Liver (tissue), 9 donors: ENCODE results near the gene CHD9NB. TPM values are rescaled to one million over a fixed set of nuclear protein-coding genes. Genes with fewer than 3 reads are reported as not detected.

Experiments
- DNase-seq: peaks from one replicate; pipeline ENCODE4 v3.0.0-alpha.2; 2017; ENCODE audit warnings: low spot score
- H3K27ac ChIP-seq, 2 donors: one replicate each; pipeline ENCODE4 v1.7.0; 2013; ENCODE audit warnings: inconsistent platforms in 2 of 2, low read length in 2 of 2, control low read depth in 1 of 2, low read depth in 1 of 2, mild to moderate bottlenecking in 1 of 2
- H3K27me3 ChIP-seq, 4 donors: one replicate each; pipeline versions ENCODE4 v1.6.1 to v1.7.0; 2013; ENCODE audit warnings: low read length in 3 of 4, inconsistent platforms in 1 of 4, mild to moderate bottlenecking in 1 of 4, moderate library complexity in 1 of 4; ENCODE audit not compliant: control insufficient read depth in 4 of 4, insufficient read depth in 4 of 4
- H3K36me3 ChIP-seq, 4 donors: one replicate each; pipeline versions ENCODE4 v1.6.1 to v1.7.0; 2013; ENCODE audit warnings: low read length in 3 of 4, mild to moderate bottlenecking in 3 of 4, low read depth in 1 of 4, moderate library complexity in 1 of 4; ENCODE audit not compliant: control insufficient read depth in 4 of 4, insufficient read depth in 3 of 4
- H3K4me1 ChIP-seq, 4 donors: one replicate each; pipeline versions ENCODE4 v1.6.1 to v1.7.0; 2013; ENCODE audit warnings: low read length in 3 of 4, mild to moderate bottlenecking in 3 of 4, moderate library complexity in 1 of 4; ENCODE audit not compliant: control insufficient read depth in 4 of 4, insufficient read depth in 4 of 4
- H3K4me3 ChIP-seq, 3 donors: one replicate each; pipeline versions ENCODE4 v1.6.1 to v1.7.0; 2013; ENCODE audit warnings: low read length in 3 of 3, control low read depth in 1 of 3, low read depth in 1 of 3, mild to moderate bottlenecking in 1 of 3
- H3K9ac ChIP-seq, 2 donors: one replicate each; pipeline ENCODE4 v1.7.0; 2013; ENCODE audit warnings: low read length in 2 of 2, mild to moderate bottlenecking in 2 of 2, moderate library complexity in 2 of 2, control low read depth in 1 of 2, low read depth in 1 of 2
- H3K9me3 ChIP-seq, 4 donors: one replicate each; pipeline versions ENCODE4 v1.6.1 to v1.7.0; 2013; ENCODE audit warnings: low read length in 3 of 4; ENCODE audit not compliant: control insufficient read depth in 4 of 4
- FOXA2 ChIP-seq: IDR thresholded peaks from 2 replicates; pipeline ENCODE4 v1.6.1; 2016; ENCODE audit warnings: antibody characterized with exemption
- GABPA ChIP-seq, 2 donors: IDR thresholded peaks in 1 of 2; conservative IDR thresholded peaks in 1 of 2; 2 replicates each; pipeline ENCODE4 v1.6.1; 2016; ENCODE audit warnings: antibody characterized with exemption in 2 of 2, mild to moderate bottlenecking in 1 of 2, moderate library complexity in 1 of 2
- HNF4A ChIP-seq, 2 donors: conservative IDR thresholded peaks; 2 replicates each; pipeline ENCODE4 v1.6.1; 2016; ENCODE audit warnings: antibody characterized with exemption in 2 of 2, mild to moderate bottlenecking in 2 of 2
- HNF4G ChIP-seq: IDR thresholded peaks from 2 replicates; pipeline ENCODE4 v1.6.1; 2016; ENCODE audit warnings: antibody characterized with exemption
- JUND ChIP-seq, 2 donors: IDR thresholded peaks; 2 replicates each; pipeline ENCODE4 v1.6.1; 2016; ENCODE audit warnings: antibody characterized with exemption in 2 of 2
- NR2F2 ChIP-seq: IDR thresholded peaks from 2 replicates; pipeline ENCODE4 v1.6.1; 2016; ENCODE audit warnings: antibody characterized with exemption
- RAD21 ChIP-seq, 2 donors: IDR thresholded peaks; 2 replicates each; pipeline ENCODE4 v1.6.1; 2016; ENCODE audit warnings: antibody characterized with exemption in 2 of 2, mild to moderate bottlenecking in 2 of 2
- RXRA ChIP-seq, 2 donors: IDR thresholded peaks; 2 replicates each; pipeline ENCODE4 v1.6.1; 2017 to 2018; ENCODE audit warnings: antibody characterized with exemption in 2 of 2, mild to moderate bottlenecking in 1 of 2
- TAF1 ChIP-seq: conservative IDR thresholded peaks from 2 replicates; pipeline ENCODE4 v1.6.1; 2016; ENCODE audit warnings: antibody characterized with exemption, mild to moderate bottlenecking
- YY1 ChIP-seq: IDR thresholded peaks from 2 replicates; pipeline ENCODE4 v1.6.1; 2016; ENCODE audit warnings: antibody characterized with exemption, mild to moderate bottlenecking
- WGBS: extraction: QIAGEN DNeasy Blood & Tissue Kit; methylation state at CpG from one replicate; pipeline ENCODE4 v1.1.7; 2013; 5-methylcytosine and 5-hydroxymethylcytosine counted together
- polyA plus RNA-seq, 2 donors: library from polyadenylated mRNA; stranded (reverse) in 1 of 2; unstranded in 1 of 2; fragments of 200-250 nt in 1 of 2; fragments of >200 nt in 1 of 2; fragmentation: Nextera tagmentation in 1 of 2; extraction: Ambion mirVana in 1 of 2; gene quantifications; one replicate each; pipeline versions ENCODE4 v1.2.1 to v1.2.3, GENCODE V29; 2013 to 2015
- total RNA-seq, 2 donors: library from RNA; depleted of rRNA; stranded (reverse); fragments of >200 nt; gene quantifications; one replicate each; pipeline ENCODE4 v1.2.3, GENCODE V29; 2014
- TF ChIP-seq, protein P1 (sequence below): fragments of 150-350 bp; IDR thresholded peaks from 2 replicates; pipeline ENCODE4 v1.5.1; 2017; ENCODE audit warnings: improper control_type of control experiment, low read depth, low read length; ENCODE audit not compliant: missing input control
- TF ChIP-seq, protein P2 (sequence below): IDR thresholded peaks from 2 replicates; pipeline ENCODE4 v1.6.1; 2016; ENCODE audit warnings: antibody characterized with exemption
- TF ChIP-seq, protein P3 (sequence below): IDR thresholded peaks from 2 replicates; pipeline ENCODE4 v1.6.1; 2016; ENCODE audit warnings: antibody characterized with exemption
- TF ChIP-seq, protein P4 (sequence below): IDR thresholded peaks from 2 replicates; pipeline ENCODE4 v1.6.1; 2016; ENCODE audit warnings: antibody characterized with exemption, mild to moderate bottlenecking
- donor health status: healthy.
- donor health status: healthy.
- donor health status: healthy.
- donor health status: healthy.
- donor health status: healthy.

CHD9NB gene
- total and polyA plus RNA-seq, 4 donors = 0.05 to 0.42 (median 0.18) TPM; not detected in 1

DNA sequence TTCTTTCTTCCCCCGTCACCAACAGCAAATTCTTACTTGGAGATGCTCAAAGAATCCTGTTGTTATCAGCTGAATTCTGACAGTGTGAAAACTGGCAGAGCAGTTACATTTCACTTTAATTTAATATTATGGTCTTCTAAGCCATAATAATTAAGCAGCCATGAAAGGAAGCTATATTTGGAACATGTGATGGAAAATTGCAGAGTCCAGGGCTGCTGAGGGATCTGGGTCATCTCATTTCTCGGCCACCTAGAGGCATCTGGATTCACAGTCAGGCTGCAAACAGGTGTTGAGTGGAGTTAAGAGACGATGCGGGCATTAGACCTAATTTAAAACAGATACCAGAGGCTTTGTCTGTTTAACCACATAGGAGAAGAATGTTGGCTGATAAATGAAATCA lies 38.4 kb downstream of the CHD9NB start:
- Histone ChIP-seq H3K9ac (no peak overlapping the region), H3K27ac (no peak overlapping the region), H3K27me3 (no peaks in the 10 kb centered on the region), H3K36me3 (no peaks in the 10 kb centered on the region), H3K4me3 (no peak overlapping the region), H3K9me3 (no peaks in the 10 kb centered on the region), H3K4me1 (no peaks in the 10 kb centered on the region)
- no peak for DNase-seq
- TF ChIP-seq, protein P1, sequence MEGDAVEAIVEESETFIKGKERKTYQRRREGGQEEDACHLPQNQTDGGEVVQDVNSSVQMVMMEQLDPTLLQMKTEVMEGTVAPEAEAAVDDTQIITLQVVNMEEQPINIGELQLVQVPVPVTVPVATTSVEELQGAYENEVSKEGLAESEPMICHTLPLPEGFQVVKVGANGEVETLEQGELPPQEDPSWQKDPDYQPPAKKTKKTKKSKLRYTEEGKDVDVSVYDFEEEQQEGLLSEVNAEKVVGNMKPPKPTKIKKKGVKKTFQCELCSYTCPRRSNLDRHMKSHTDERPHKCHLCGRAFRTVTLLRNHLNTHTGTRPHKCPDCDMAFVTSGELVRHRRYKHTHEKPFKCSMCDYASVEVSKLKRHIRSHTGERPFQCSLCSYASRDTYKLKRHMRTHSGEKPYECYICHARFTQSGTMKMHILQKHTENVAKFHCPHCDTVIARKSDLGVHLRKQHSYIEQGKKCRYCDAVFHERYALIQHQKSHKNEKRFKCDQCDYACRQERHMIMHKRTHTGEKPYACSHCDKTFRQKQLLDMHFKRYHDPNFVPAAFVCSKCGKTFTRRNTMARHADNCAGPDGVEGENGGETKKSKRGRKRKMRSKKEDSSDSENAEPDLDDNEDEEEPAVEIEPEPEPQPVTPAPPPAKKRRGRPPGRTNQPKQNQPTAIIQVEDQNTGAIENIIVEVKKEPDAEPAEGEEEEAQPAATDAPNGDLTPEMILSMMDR = no peak
- TF ChIP-seq, protein P2, sequence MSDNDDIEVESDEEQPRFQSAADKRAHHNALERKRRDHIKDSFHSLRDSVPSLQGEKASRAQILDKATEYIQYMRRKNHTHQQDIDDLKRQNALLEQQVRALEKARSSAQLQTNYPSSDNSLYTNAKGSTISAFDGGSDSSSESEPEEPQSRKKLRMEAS = no peak
- no peak for TF ChIP-seq HNF4G
- 59% methylated on average over 4 of the region's 4 CpGs for WGBS

DNA sequence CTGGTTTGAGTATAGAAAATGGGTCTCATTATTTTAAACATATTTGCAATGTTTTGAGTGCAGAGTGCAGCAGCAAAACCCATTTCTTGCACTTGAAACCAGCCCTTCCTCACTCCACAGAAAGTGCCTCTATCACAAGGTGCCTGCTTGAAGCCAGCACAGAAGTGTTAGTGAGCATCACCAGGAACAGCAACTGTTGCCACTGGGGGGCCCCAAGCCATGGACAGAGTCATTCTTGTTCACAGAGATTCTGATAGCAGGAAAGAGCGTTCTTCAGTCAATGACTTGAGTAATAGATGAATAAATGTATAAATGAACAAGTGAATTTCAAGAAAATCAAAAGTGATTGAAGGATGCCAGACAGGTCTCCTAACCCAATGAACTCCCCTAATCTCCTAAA lies 45.6 kb downstream of the CHD9NB start:
- Histone ChIP-seq H3K9ac (no peak overlapping the region), H3K4me3 (no peak overlapping the region), H3K4me1 (no peaks in the 10 kb centered on the region), H3K27ac (no peak overlapping the region), H3K9me3 (no peaks in the 10 kb centered on the region), H3K36me3 (no peaks in the 10 kb centered on the region), H3K27me3 (no peaks in the 10 kb centered on the region)
- no peak for DNase-seq
- TF ChIP-seq RXRA (IDR thresholded peaks at IDR 0.05) (no peak), FOXA2 (no peak)
- 92% methylated on average over 1 of the region's 1 CpG for WGBS

DNA sequence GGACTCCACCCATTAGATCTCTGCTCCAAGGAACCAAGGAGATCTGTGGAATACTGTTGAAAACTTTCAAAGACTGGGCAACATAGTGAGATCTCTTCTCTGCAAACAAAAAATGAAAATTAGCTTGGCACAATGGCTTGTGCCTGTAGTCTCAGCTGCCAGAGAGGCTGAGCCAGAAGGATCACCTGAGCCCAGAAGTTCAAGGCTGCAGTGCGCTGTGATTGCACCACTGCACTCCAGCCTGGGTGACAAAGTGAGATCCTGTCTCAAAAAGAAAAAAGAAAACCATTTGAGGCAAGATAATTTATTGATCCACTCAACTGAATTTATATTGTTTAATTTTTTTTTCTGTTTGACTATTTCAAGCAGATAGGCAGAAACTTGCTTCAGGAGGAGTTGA lies 54.8 kb downstream of the CHD9NB start:
- TF ChIP-seq RAD21 (IDR thresholded peaks at IDR 0.05) (no peak), HNF4A (conservative IDR thresholded peaks at IDR 0.05) (peak; percentile 7 to 11)
- TF ChIP-seq, protein P2 = no peak
- no peak overlapping the region for H3K9ac ChIP-seq
- no peak overlapping the region for H3K27ac ChIP-seq
- H3K9me3 ChIP-seq = no peaks in the 10 kb centered on the region
- no peaks in the 10 kb centered on the region for H3K36me3 ChIP-seq
- no peaks in the 10 kb centered on the region for H3K27me3 ChIP-seq
- no peak overlapping the region for H3K4me3 ChIP-seq
- WGBS = 38% methylated on average over 1 of the region's 1 CpG
- no peaks in the 10 kb centered on the region for H3K4me1 ChIP-seq
- DNase-seq = no peak

DNA sequence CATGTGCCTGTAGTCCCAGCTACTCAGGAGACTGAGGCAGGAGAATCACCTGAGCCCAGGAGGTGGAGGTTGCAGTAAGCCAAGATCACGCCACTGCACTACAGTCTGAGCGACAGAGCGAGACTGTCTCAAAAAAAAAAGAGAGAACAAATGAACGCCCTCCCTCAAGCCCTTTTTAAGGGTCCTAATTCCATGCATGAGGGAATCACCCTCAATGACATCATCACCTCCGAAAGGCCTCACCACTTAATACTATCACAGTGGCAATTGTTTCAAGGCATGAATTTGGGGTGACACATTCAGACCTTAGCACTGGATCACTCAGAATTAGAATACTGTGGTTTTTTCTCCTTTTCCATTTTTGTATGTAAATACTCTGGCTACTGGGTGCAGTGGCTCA lies 57.8 kb downstream of the CHD9NB start:
- no peak overlapping the region for H3K9ac ChIP-seq
- H3K27me3 ChIP-seq = no peaks in the 10 kb centered on the region
- H3K36me3 ChIP-seq = no peaks in the 10 kb centered on the region
- no peaks in the 10 kb centered on the region for H3K9me3 ChIP-seq
- no peaks in the 10 kb centered on the region for H3K4me1 ChIP-seq
- no peak overlapping the region for H3K4me3 ChIP-seq
- 95% methylated on average over 5 of the region's 5 CpGs for WGBS
- DNase-seq = no peak
- H3K27ac ChIP-seq = no peak overlapping the region
- TF ChIP-seq, protein P3, sequence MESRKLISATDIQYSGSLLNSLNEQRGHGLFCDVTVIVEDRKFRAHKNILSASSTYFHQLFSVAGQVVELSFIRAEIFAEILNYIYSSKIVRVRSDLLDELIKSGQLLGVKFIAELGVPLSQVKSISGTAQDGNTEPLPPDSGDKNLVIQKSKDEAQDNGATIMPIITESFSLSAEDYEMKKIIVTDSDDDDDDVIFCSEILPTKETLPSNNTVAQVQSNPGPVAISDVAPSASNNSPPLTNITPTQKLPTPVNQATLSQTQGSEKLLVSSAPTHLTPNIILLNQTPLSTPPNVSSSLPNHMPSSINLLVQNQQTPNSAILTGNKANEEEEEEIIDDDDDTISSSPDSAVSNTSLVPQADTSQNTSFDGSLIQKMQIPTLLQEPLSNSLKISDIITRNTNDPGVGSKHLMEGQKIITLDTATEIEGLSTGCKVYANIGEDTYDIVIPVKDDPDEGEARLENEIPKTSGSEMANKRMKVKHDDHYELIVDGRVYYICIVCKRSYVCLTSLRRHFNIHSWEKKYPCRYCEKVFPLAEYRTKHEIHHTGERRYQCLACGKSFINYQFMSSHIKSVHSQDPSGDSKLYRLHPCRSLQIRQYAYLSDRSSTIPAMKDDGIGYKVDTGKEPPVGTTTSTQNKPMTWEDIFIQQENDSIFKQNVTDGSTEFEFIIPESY = no peak
- no peak for TF ChIP-seq GABPA (IDR thresholded peaks at IDR 0.05 in 1 of 2, conservative IDR thresholded peaks at IDR 0.05 in 1 of 2)
- TF ChIP-seq RAD21 (IDR thresholded peaks at IDR 0.05) = no peak
- no peak for TF ChIP-seq NR2F2
- TF ChIP-seq HNF4A (conservative IDR thresholded peaks at IDR 0.05) = no peak
- no peak for TF ChIP-seq JUND (IDR thresholded peaks at IDR 0.05)
- TF ChIP-seq, protein P4, sequence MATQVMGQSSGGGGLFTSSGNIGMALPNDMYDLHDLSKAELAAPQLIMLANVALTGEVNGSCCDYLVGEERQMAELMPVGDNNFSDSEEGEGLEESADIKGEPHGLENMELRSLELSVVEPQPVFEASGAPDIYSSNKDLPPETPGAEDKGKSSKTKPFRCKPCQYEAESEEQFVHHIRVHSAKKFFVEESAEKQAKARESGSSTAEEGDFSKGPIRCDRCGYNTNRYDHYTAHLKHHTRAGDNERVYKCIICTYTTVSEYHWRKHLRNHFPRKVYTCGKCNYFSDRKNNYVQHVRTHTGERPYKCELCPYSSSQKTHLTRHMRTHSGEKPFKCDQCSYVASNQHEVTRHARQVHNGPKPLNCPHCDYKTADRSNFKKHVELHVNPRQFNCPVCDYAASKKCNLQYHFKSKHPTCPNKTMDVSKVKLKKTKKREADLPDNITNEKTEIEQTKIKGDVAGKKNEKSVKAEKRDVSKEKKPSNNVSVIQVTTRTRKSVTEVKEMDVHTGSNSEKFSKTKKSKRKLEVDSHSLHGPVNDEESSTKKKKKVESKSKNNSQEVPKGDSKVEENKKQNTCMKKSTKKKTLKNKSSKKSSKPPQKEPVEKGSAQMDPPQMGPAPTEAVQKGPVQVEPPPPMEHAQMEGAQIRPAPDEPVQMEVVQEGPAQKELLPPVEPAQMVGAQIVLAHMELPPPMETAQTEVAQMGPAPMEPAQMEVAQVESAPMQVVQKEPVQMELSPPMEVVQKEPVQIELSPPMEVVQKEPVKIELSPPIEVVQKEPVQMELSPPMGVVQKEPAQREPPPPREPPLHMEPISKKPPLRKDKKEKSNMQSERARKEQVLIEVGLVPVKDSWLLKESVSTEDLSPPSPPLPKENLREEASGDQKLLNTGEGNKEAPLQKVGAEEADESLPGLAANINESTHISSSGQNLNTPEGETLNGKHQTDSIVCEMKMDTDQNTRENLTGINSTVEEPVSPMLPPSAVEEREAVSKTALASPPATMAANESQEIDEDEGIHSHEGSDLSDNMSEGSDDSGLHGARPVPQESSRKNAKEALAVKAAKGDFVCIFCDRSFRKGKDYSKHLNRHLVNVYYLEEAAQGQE = no peak
- TF ChIP-seq YY1 = no peak
- TF ChIP-seq TAF1 = no peak
- TF ChIP-seq FOXA2 = no peak
- TF ChIP-seq HNF4G = no peak
